Naive thymus-derived CD8-positive, alpha-beta T cell (primary cell): Measurements from ENCODE around the gene ZNF143. TPM values are rescaled to one million over a fixed set of nuclear protein-coding genes. Genes with fewer than 3 reads are reported as not detected.

ENCODE experiments used
- ATAC-seq, 2 donors: fragments of 150-1000 bp; cut with Tn5 transposase in 1 of 2; sonication (Bioruptor Pico), chemical (Tn5 transposase) in 1 of 2; 1 replicate in 1 of 2; 2 replicates in 1 of 2; pipeline ENCODE4 v1.10.0; 2021; ENCODE audit warnings: mild to moderate bottlenecking in 2 of 2, moderate library complexity in 2 of 2
- POLR2A ChIA-PET: fragments of 350-600 bp; sonication (Branson Sonifier 250); formaldehyde crosslinking; loops from one replicate; lab custom pipeline; 2021; ENCODE audit warnings: antibody characterized with exemption; lab: Charles Lee
- DNase-seq, 10 donors: peaks; one replicate each; pipeline versions ENCODE4 v3.0.0 to v3.0.0-alpha.2; 2020 to 2022
- H3K27ac Mint-ChIP-seq, 10 donors: one replicate each; pipeline ENCODE4 v1.8.0; 2020 to 2022; ENCODE audit warnings: mild to moderate bottlenecking in 10 of 10, mixed read lengths in 10 of 10, moderate library complexity in 4 of 10, inconsistent platforms in 1 of 10
- H3K27me3 Mint-ChIP-seq, 5 donors: one replicate each; pipeline ENCODE4 v1.8.0; 2021 to 2022; ENCODE audit warnings: mixed read lengths in 5 of 5
- H3K36me3 Mint-ChIP-seq, 3 donors: one replicate each; pipeline ENCODE4 v1.8.0; 2020 to 2022; ENCODE audit warnings: mixed read lengths in 3 of 3, mild to moderate bottlenecking in 2 of 3, inconsistent platforms in 1 of 3
- H3K4me1 Mint-ChIP-seq, 4 donors: one replicate each; pipeline ENCODE4 v1.8.0; 2021 to 2022; ENCODE audit warnings: mixed read lengths in 4 of 4
- H3K4me3 Mint-ChIP-seq, 10 donors: one replicate each; pipeline ENCODE4 v1.8.0; 2020 to 2022; ENCODE audit warnings: mild to moderate bottlenecking in 10 of 10, mixed read lengths in 10 of 10, moderate library complexity in 6 of 10, inconsistent platforms in 1 of 10
- H3K9me3 Mint-ChIP-seq, 9 donors: one replicate each; pipeline ENCODE4 v1.8.0; 2020 to 2022; ENCODE audit warnings: mixed read lengths in 9 of 9, mild to moderate bottlenecking in 3 of 9, inconsistent platforms in 1 of 9, moderate library complexity in 1 of 9
- polyA plus RNA-seq, 3 donors: library from polyadenylated mRNA; unstranded; fragments of 300-500 nt; fragmentation: Illumina TruSeq; gene quantifications; one replicate each; pipeline ENCODE4 v1.2.3, GENCODE V29; 2021
- total RNA-seq, 8 experiments: library from RNA in 2 of 8; stranded (reverse) in 2 of 8; gene quantifications; one replicate each; pipeline ENCODE4 v1.2.3 and lab custom pipeline; 2021 to 2026

The ZNF143 gene
- total and polyA plus RNA-seq, 5 experiments from 2014 or later = 28.1 to 51.3 (median 38.5) TPM

DNA sequence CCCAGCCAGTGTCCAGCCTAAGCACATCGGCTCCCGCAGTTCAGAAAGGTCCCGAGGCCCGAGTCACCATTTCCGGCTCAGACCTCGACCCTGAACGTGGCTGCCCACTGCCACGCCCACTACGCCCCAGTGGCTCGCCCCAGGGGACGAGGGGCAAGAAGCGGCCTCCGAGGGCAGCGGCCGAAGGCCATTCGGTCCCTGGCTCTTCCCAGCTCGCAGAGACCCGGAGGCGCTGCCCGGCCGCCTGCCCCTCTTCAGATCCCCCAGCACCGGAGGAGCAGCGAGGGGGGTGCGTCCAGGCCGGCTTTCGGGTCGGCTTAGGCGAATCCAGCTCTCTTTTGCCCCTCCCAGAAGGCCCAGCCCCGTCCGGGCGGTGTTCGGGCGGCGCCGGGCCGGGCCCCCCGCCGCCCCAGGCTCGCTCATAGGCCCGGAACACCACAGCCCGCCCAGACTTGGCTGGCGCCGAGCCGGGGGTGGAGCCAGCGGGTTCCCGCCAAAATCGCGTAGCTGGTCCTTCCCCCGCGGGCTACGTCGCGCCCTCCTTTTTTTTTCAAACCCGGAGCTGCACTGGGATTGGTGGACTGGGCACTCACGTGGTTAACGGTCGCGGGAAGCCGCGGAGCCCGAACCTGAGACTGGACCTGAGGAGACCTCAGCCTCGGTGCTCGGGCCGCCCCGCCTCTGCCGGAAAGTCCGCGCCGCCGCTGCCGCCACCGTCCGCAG is 112.4 kb downstream of the ZNF143 start, which contains the start of gene WEE1:
Gene WEE1, plus strand, starts transcription at position 619 of the 723 bp plus-strand sequence. CDS start 264 bp downstream, outside the sequence.
- peaks cover 0 to 22% (median 14%) of the 10 kb centered on the region in 5 donors for H3K27me3 Mint-ChIP-seq
- ATAC-seq (peak; percentile 93 to 94), DNase-seq (peak; percentile 81 to 95 (median 88))
- H3K27ac Mint-ChIP-seq = peak within 1 kb of the TSS in 9 of 10 donors; percentile 37 to 85 (median 62)
- H3K9me3 Mint-ChIP-seq = peaks cover 0 to 2% (median 0%) of the 10 kb centered on the region in 9 donors
- H3K4me3 Mint-ChIP-seq = peak within 1 kb of the TSS; percentile 74 to 90 (median 84)
- POLR2A ChIA-PET = interaction anchor here (0.7 to 1.8 kb wide), 5 partner anchors 28 to 1235 kb away, joined by 4 to 14 read pairs (median 9); partner anchors contain the start of genes EIF4G2 and ZNF143
- peaks cover 6 to 36% (median 9%) of the 10 kb centered on the region in 4 donors for H3K4me1 Mint-ChIP-seq
- H3K36me3 Mint-ChIP-seq = peaks cover 0 to 2% (median 0%) of the 10 kb centered on the region in 3 donors

- POLR2A ChIA-PET = interaction anchor here (1.3 to 1.8 kb wide), 4 partner anchors 27 to 1234 kb away, joined by 8 to 14 read pairs (median 10); partner anchors contain the start of genes EIF4G2 and ZNF143
- peak overlapping the region; percentile 73 to 90 (median 82) for H3K4me3 Mint-ChIP-seq
- peak overlapping the region in 5 of 10 donors; percentile 51 to 85 (median 62) for H3K27ac Mint-ChIP-seq
- peaks cover 0 to 2% (median 0%) of the 10 kb centered on the region in 3 donors for H3K36me3 Mint-ChIP-seq
- H3K27me3 Mint-ChIP-seq = peaks cover 0 to 22% (median 14%) of the 10 kb centered on the region in 5 donors
- peaks cover 0 to 2% (median 0%) of the 10 kb centered on the region in 9 donors for H3K9me3 Mint-ChIP-seq
- DNase-seq (peak in 6 of 10 donors; percentile 2 to 66 (median 12)), ATAC-seq (peak; percentile 46 to 55)
- H3K4me1 Mint-ChIP-seq = peaks cover 6 to 32% (median 9%) of the 10 kb centered on the region in 4 donors
These were observed 113.2 kb downstream of the ZNF143 start for GRCh38 chr11:9573775-9574621.

DNA sequence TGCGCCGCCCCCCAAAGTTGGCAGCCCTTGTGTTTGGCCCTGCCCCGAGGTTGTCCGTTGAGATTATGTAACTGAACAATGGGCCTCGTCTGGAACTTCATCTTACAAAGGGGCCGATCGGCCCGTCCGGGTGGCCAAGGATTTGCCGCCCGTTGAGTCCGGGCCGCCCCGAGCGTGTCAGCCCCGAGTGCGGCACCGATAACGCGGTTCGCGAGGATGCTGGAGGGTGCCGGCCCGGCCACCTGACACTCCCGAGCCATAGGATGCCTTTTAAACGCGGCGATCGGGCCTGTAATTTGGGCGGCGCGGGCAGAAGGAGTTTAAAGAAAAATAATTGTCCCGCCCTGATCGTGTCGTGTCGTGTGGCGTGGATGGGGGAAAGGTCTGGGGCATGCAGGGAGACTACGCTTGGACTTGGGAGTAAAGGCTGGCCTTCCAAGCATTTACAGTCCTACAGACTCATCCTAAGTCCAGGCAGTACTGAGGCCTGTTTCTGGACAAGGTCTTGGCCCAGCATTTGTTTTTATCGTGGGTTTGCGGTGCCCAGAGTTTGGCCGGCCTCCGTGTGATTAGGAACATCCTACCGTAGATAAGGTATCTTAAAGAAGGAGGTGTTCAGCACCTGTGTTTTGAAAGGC is 113.9 kb downstream of the ZNF143 start:
- H3K27ac Mint-ChIP-seq = peak overlapping the region in 5 of 10 donors; percentile 51 to 85 (median 62)
- peaks cover 0 to 2% (median 0%) of the 10 kb centered on the region in 3 donors for H3K36me3 Mint-ChIP-seq
- peaks cover 0 to 2% (median 0%) of the 10 kb centered on the region in 9 donors for H3K9me3 Mint-ChIP-seq
- peak overlapping the region; percentile 73 to 90 (median 80) for H3K4me3 Mint-ChIP-seq
- peak in 5 of 10 donors; percentile 1 to 62 (median 11) for DNase-seq
- no peak for ATAC-seq
- H3K4me1 Mint-ChIP-seq = peaks cover 6 to 27% (median 9%) of the 10 kb centered on the region in 4 donors
- POLR2A ChIA-PET = interaction anchor here (1.7 to 1.8 kb wide), 2 partner anchors 39 to 1234 kb away, joined by 9 to 10 read pairs; partner anchors contain the start of gene EIF4G2
- peaks cover 0 to 24% (median 14%) of the 10 kb centered on the region in 5 donors for H3K27me3 Mint-ChIP-seq

DNA sequence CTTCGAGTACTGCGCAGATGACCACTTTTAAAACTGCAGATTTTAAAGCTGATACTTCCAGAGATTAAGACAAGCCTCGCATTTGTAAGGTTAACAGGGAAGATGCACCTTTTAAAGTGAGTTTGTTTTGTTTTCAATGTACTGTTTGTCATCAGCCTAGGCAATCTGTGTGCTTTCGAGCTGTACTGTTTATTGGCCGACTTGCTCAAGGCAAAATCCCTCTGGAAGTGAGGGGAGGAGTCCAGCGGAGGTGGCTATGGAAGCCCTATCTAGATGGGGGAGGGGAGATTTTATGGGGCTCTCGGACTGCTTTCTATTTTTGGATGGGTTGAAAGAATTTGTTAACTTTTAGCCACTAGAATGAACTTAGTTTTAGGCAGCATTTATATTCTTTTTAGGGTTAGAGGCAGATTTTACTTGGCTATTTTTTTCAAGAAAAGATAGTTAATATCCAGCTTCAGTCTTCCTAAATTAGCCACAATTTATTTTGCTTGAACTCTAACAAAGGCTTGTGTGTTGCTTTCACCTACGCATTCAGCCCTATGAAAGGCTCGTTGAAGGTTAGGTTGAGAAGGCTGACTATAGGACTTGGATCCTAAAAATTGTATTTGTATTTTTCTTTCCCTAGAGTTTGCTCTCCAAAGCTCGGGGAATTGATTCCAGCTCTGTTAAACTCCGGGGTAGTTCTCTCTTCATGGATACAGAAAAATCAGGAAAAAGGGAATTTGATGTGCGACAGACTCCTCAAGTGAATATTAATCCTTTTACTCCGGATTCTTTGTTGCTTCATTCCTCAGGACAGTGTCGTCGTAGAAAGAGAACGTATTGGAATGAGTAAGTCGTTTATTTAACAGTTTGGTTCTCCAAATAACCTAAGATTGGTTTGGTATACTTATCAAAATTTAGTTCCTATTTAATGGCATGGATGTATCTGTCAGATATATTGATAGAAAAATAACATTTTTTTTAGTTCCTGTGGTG is 114.7 kb downstream of the ZNF143 start:
- peaks cover 0 to 2% (median 0%) of the 10 kb centered on the region in 3 donors for H3K36me3 Mint-ChIP-seq
- peaks cover 0 to 24% (median 14%) of the 10 kb centered on the region in 5 donors for H3K27me3 Mint-ChIP-seq
- peak overlapping the region in 5 of 10 donors; percentile 11 to 85 (median 57) for H3K27ac Mint-ChIP-seq
- no peak for ATAC-seq
- DNase-seq = peak in 1 of 10 donors; percentile 3
- peaks cover 0 to 2% (median 0%) of the 10 kb centered on the region in 9 donors for H3K9me3 Mint-ChIP-seq
- peak overlapping the region; percentile 73 to 90 (median 80) for H3K4me3 Mint-ChIP-seq
- POLR2A ChIA-PET = interaction anchor here (0.6 to 1.7 kb wide), 2 partner anchors 12 to 114 kb away, joined by 4 read pairs; no protein-coding TSS in a partner anchor
- peaks cover 6 to 23% (median 9%) of the 10 kb centered on the region in 4 donors for H3K4me1 Mint-ChIP-seq

- peaks cover 0 to 19% (median 14%) of the 10 kb centered on the region in 5 donors for H3K27me3 Mint-ChIP-seq
- H3K27ac Mint-ChIP-seq = peak overlapping the region in 2 of 10 donors; percentile 34 to 79
- peaks cover 0 to 2% (median 0%) of the 10 kb centered on the region in 3 donors for H3K36me3 Mint-ChIP-seq
- POLR2A ChIA-PET = interaction anchor here (0.5 to 1.7 kb wide), 2 partner anchors 10 to 59 kb away, joined by 4 to 5 read pairs; no protein-coding TSS in a partner anchor
- ATAC-seq (no peak), DNase-seq (no peak)
- peak overlapping the region in 3 of 10 donors; percentile 26 to 76 (median 45) for H3K4me3 Mint-ChIP-seq
- H3K4me1 Mint-ChIP-seq = peaks cover 6 to 20% (median 9%) of the 10 kb centered on the region in 4 donors
- H3K9me3 Mint-ChIP-seq = peaks cover 0 to 2% (median 0%) of the 10 kb centered on the region in 9 donors
These were observed 116.0 kb downstream of the ZNF143 start for GRCh38 chr11:9576701-9577381.

DNA sequence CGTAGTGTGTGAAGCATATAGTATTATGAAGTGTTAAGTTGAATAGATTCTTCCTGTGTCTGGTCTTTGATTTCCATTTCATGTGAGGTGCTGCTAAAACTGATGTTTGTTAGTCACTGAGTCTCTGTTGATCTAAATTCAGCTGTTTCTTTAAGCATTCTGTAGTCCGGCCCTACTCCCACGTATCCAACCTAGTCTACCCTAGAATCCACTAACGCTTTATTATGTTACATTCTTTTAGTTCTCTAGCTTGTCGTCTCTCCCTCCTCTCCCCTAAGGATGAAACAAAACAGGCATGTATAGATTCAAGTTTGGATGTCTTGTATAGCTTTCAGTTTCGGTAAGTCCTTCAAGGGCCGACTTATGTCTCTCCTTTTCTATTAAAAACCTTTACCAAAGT is 116.7 kb downstream of the ZNF143 start:
- H3K9me3 Mint-ChIP-seq = peaks cover 0 to 2% (median 0%) of the 10 kb centered on the region in 9 donors
- POLR2A ChIA-PET = interaction anchor here (0.5 to 1.7 kb wide), 2 partner anchors 10 to 59 kb away, joined by 4 to 5 read pairs; no protein-coding TSS in a partner anchor
- peaks cover 6 to 20% (median 9%) of the 10 kb centered on the region in 4 donors for H3K4me1 Mint-ChIP-seq
- peak overlapping the region in 4 of 10 donors; percentile 2 to 79 (median 18) for H3K27ac Mint-ChIP-seq
- DNase-seq (no peak), ATAC-seq (no peak)
- H3K27me3 Mint-ChIP-seq = peaks cover 0 to 18% (median 14%) of the 10 kb centered on the region in 5 donors
- peak overlapping the region in 5 of 10 donors; percentile 4 to 76 (median 36) for H3K4me3 Mint-ChIP-seq
- peaks cover 0 to 2% (median 0%) of the 10 kb centered on the region in 3 donors for H3K36me3 Mint-ChIP-seq

Other genes with a start within 250 kb of the ZNF143 start
- 100 to 1,000 TPM; 119 to 122 TPM for gene DENND5A, start 195.7 kb upstream of the ZNF143 start, total RNA-seq
- 10 to 100 TPM; 26.4 to 65.3 (median 33.5) TPM for gene DENND5A, start 195.7 kb upstream of the ZNF143 start, polyA plus RNA-seq
- gene TMEM41B, start 146.4 kb upstream of the ZNF143 start, total RNA-seq = 10 to 100 TPM; 78.6 to 84.9 TPM
- 10 to 100 TPM in 1 of 3 donors, 1 to 10 TPM in 2; 7.4 to 16.3 (median 7.5) TPM for gene TMEM41B, start 146.4 kb upstream of the ZNF143 start, polyA plus RNA-seq
- 10 to 100 TPM; 66.9 to 73.7 TPM for gene IPO7, start 76.4 kb upstream of the ZNF143 start, total RNA-seq
- gene IPO7, start 76.4 kb upstream of the ZNF143 start, polyA plus RNA-seq = 10 to 100 TPM in 1 of 3 donors, 1 to 10 TPM in 2; 3.7 to 11.2 (median 5.9) TPM
- gene WEE1, start 112.7 kb downstream of the ZNF143 start, total RNA-seq = under 1 TPM; 0.55 to 0.99 TPM
- gene WEE1, start 112.7 kb downstream of the ZNF143 start, polyA plus RNA-seq = 1 to 10 TPM in 1 of 3 donors, under 1 TPM in 1, not detected in 1; 0.33 to 5.1 TPM
- gene SWAP70, start 203.1 kb downstream of the ZNF143 start, total RNA-seq = 10 to 100 TPM; 13.1 to 13.7 TPM
- 1 to 10 TPM; 2.7 to 4.9 (median 4.5) TPM for gene SWAP70, start 203.1 kb downstream of the ZNF143 start, polyA plus RNA-seq